Measurements from ENCODE around the gene RAB11FIP5.

DNA sequence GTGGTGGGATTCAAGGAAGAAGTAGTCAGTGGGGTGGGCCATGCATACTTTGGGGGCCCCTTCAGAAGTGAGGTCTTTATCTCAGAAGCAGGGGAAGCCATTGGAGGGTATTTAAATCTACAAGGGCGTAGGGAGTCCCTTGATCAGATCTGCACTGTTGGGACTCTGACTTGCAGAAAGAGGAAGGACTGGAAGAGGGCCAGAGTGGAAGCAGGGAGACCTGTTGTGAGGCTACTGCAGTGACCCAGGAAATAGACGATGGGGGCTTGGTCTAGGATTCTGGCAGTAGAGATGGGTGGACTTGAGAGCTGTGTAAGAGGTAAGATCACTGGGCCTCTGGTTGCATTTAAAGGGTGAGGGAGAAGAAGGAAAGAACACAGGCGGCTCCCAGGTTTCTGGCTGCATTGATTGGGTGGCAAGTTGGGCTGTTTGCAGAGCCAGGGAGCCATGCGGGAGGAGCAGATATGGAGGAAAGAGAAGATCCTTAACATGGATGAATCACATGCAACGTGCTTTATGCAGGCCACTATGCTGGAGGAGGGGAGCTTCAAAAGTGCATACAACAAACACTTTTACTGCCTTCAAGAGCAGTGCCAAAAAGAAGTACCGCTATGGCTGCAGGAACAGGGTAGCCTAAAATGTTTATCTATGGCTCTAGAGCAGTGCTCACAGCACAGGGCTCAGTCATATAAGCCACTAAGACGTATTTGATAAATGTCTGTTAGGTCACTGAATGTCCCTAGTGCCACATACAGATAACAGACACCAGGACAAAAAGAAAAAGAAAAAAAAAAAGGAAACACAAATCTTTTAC is 43.5 kb downstream of the RAB11FIP5 start:
- TF ChIP-seq TAF1 (IDR thresholded peaks at IDR 0.05; ENCODE audit: borderline replicate concordance, low read depth, low read length) (no peak), ZNF274 (IDR thresholded peaks at IDR 0.05; ENCODE audit: insufficient read depth, insufficient read length) (no peak), MXI1 (IDR thresholded peaks at IDR 0.05; ENCODE audit: low read depth, low read length) (no peak), CEBPB (IDR thresholded peaks at IDR 0.05; ENCODE audit: borderline replicate concordance in 1 of 2, low read depth in 2 of 2, low read length in 2 of 2) (no peak), SRF (IDR thresholded peaks at IDR 0.05; ENCODE audit: low read depth in 2 of 2, low read length in 2 of 2) (no peak), YY1 (IDR thresholded peaks at IDR 0.05; ENCODE audit: low read depth, low read length) (no peak), E4F1 (IDR thresholded peaks at IDR 0.05; ENCODE audit: borderline replicate concordance, partially characterized antibody) (no peak), KDM1A (IDR thresholded peaks at IDR 0.05; ENCODE audit: borderline replicate concordance) (no peak), ZBED1 (IDR thresholded peaks at IDR 0.05; ENCODE audit: borderline replicate concordance) (no peak), SIN3A (IDR thresholded peaks at IDR 0.05; ENCODE audit: low read depth, low read length) (no peak), EZH2 (IDR thresholded peaks at IDR 0.05; ENCODE audit: borderline replicate concordance, control insufficient read depth, low read depth, low read length) (no peak)
- TF ChIP-seq, protein P1, sequence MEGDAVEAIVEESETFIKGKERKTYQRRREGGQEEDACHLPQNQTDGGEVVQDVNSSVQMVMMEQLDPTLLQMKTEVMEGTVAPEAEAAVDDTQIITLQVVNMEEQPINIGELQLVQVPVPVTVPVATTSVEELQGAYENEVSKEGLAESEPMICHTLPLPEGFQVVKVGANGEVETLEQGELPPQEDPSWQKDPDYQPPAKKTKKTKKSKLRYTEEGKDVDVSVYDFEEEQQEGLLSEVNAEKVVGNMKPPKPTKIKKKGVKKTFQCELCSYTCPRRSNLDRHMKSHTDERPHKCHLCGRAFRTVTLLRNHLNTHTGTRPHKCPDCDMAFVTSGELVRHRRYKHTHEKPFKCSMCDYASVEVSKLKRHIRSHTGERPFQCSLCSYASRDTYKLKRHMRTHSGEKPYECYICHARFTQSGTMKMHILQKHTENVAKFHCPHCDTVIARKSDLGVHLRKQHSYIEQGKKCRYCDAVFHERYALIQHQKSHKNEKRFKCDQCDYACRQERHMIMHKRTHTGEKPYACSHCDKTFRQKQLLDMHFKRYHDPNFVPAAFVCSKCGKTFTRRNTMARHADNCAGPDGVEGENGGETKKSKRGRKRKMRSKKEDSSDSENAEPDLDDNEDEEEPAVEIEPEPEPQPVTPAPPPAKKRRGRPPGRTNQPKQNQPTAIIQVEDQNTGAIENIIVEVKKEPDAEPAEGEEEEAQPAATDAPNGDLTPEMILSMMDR (IDR thresholded peaks at IDR 0.05 in 2 of 3, conservative IDR thresholded peaks at IDR 0.05 in 1 of 3; ENCODE audit: control insufficient read depth in 2 of 3, extremely low read depth in 1 of 3, insufficient read depth in 1 of 3, low read depth in 3 of 3, low read length in 3 of 3), result no peak
